OCI-LY1 (cell line): ENCODE data around the gene KIF25.

Experiments
- H2AFZ ChIP-seq: fragments of 200-600 bp; sonication (generic), shearing (Covaris generic); 2 replicates; pipeline ENCODE4 v1.6.0; 2014; ENCODE audit warnings: antibody characterized with exemption, mild to moderate bottlenecking, low read length
- H3F3A ChIP-seq: fragments of 200-600 bp; sonication (generic), shearing (Covaris generic); 2 replicates; pipeline ENCODE4 v1.6.0; 2014; ENCODE audit warnings: mild to moderate bottlenecking, antibody characterized with exemption, low read length, moderate library complexity; ENCODE audit not compliant: insufficient read depth
- H3K27ac ChIP-seq: fragments of 200-600 bp; sonication (generic); 2 replicates; pipeline ENCODE4 v1.5.1; 2014; ENCODE audit warnings: low read length, mixed run types, mild to moderate bottlenecking, low read depth; ENCODE audit not compliant: poor library complexity, severe bottlenecking
- H3K27me3 ChIP-seq: fragments of 200-600 bp; sonication (generic); 2 replicates; pipeline ENCODE4 v1.6.0; 2014; ENCODE audit warnings: antibody characterized with exemption, mild to moderate bottlenecking, low read length, moderate library complexity; ENCODE audit not compliant: insufficient read depth
- H3K36me3 ChIP-seq: fragments of 200-600 bp; sonication (generic); 2 replicates; pipeline ENCODE4 v1.6.1; 2014; ENCODE audit warnings: mild to moderate bottlenecking, antibody characterized with exemption, low read length, moderate library complexity, mixed read lengths; ENCODE audit not compliant: insufficient read depth
- H3K4me1 ChIP-seq: fragments of 200-600 bp; sonication (generic); 2 replicates; pipeline ENCODE4 v1.5.1; 2014; ENCODE audit warnings: mild to moderate bottlenecking, low read length, moderate library complexity; ENCODE audit not compliant: insufficient read depth, severe bottlenecking
- H3K4me2 ChIP-seq: fragments of 200-600 bp; sonication (generic), shearing (Covaris generic); 2 replicates; pipeline ENCODE4 v1.6.1; 2014; ENCODE audit warnings: low read length
- H3K4me3 ChIP-seq: fragments of 200-600 bp; sonication (generic); 2 replicates; pipeline ENCODE4 v1.5.1; 2014; ENCODE audit warnings: low read length, low read depth, mild to moderate bottlenecking, mixed read lengths; ENCODE audit not compliant: poor library complexity, severe bottlenecking
- H3K79me2 ChIP-seq: fragments of 200-600 bp; shearing (Covaris generic); 2 replicates; pipeline ENCODE4 v1.6.1; 2016; ENCODE audit warnings: mixed run types, low read length, mixed read lengths; ENCODE audit not compliant: insufficient read depth
- H3K9ac ChIP-seq: fragments of 200-600 bp; sonication (generic), shearing (Covaris generic); 2 replicates; pipeline ENCODE4 v1.6.1; 2014; ENCODE audit warnings: mild to moderate bottlenecking, low read length, mixed read lengths
- H3K9me2 ChIP-seq: fragments of 200-600 bp; sonication (generic), shearing (Covaris generic); 2 replicates; pipeline ENCODE4 v1.6.1; 2014; ENCODE audit warnings: low read depth, mild to moderate bottlenecking, low read length, mixed read lengths
- H3K9me3 ChIP-seq: fragments of 200-600 bp; shearing (Covaris generic); 2 replicates; pipeline ENCODE4 v1.6.1; 2014; ENCODE audit warnings: low read length, mixed read lengths
- H4K20me1 ChIP-seq: fragments of 200-600 bp; sonication (generic), shearing (Covaris generic); 2 replicates; pipeline ENCODE4 v1.6.0; 2016; ENCODE audit warnings: mild to moderate bottlenecking, low read length; ENCODE audit not compliant: insufficient read depth
- EZH2 ChIP-seq: fragments of 200-600 bp; sonication (generic), shearing (Covaris generic); IDR thresholded peaks from 2 replicates; pipeline ENCODE4 v1.8.0; 2017; ENCODE audit warnings: borderline replicate concordance, mixed run types, mild to moderate bottlenecking, antibody characterized with exemption, low read length, moderate library complexity, mixed read lengths
- TF ChIP-seq, protein P1 (sequence below): fragments of 200-600 bp; sonication (generic), shearing (Covaris generic); IDR thresholded peaks from 2 replicates; pipeline ENCODE4 v1.5.1; 2017; ENCODE audit warnings: mild to moderate bottlenecking, antibody characterized with exemption, low read length, moderate library complexity, mixed read lengths

The KIF25 gene

DNA sequence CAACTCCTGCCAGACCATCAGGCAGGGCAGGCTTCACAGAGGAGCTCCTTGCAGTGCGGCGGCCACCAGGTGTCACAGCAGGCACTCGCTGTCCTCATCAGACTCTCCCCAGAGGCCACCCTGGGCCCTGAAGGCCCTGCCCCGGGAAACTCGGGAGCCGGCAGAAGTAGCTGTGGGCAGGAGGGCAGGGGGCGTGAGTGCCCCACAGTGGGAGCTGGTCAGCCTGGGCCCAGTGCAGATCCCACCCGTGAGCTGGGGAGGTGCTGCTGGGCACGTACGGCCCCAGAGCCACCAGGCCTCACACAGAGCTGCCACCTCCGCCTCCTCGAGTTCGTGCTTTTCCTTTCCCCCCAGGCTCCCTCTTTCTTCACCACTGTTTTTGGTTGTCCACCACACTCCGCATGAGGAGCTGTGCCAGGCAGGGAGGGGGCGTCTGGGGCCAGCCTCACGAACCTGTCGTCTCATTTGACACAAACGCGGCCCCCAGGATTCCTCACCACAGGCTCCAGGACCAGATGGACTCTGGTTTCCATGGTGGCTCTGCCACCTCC, 47.7 kb downstream of the KIF25 start:
- H3F3A ChIP-seq: no peaks in the 10 kb centered on the region
- no peak overlapping the region for H3K4me3 ChIP-seq
- no peaks in the 10 kb centered on the region for H3K9me3 ChIP-seq
- H3K27me3 ChIP-seq: no peaks in the 10 kb centered on the region; the same call in 1 of the 2 replicates
- H3K4me2 ChIP-seq: no peak overlapping the region
- H3K9me2 ChIP-seq: no peaks in the 10 kb centered on the region
- H3K9ac ChIP-seq: no peak overlapping the region
- no peak overlapping the region for H3K27ac ChIP-seq
- H3K4me1 ChIP-seq: no peaks in the 10 kb centered on the region
- no peaks in the 10 kb centered on the region for H3K79me2 ChIP-seq
- no peak overlapping the region for H2AFZ ChIP-seq
- H4K20me1 ChIP-seq: no peaks in the 10 kb centered on the region
- no peak for TF ChIP-seq EZH2
- H3K36me3 ChIP-seq: no peaks in the 10 kb centered on the region

DNA sequence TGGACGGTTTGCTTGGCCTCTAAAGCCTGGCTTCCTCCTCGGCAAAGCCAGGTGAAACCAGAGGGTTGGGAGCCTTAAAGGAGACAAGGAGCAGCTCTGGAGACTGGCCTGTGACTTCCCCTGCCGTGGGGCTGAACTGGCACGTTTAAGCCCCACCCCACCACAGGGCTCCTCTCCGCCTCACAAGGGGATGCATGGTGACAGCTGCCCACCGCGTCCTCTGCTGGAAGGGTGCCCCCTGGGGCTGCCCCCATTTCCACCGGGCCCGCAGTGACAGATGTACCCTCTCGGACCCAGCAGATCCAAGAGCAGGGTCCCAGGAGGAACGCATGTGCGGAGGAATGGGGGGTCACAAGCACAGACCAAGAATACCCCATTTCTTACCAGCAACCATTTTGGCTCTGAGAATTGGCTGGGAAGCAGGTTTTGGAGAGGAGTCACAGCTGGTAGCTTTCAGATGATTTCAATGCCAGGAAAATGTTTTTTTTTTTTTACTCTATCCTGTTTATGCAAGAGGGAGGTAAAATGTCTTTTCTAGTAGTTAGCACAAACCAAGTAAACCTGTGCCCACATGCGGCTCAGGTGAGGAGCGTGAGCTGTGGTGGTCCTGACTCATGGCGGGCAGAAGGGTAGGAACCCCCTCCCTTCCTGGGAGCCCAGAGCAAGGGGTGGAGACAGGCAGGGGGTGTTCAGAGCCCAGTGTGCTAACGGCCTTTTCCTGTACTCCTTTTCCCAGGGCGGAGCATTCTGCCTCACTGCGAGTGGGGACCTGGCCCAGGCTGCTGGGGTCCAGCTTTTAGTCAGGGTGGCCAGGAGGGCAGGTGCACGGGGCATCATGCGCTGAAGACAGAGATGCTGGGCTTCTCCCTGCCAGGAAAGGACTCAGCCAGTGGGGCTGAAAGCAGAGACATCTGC, 48.5 kb downstream of the KIF25 start:
- no peaks in the 10 kb centered on the region for H3K79me2 ChIP-seq
- H3F3A ChIP-seq: no peaks in the 10 kb centered on the region
- H3K4me3 ChIP-seq: no peak overlapping the region
- H3K9me3 ChIP-seq: no peaks in the 10 kb centered on the region
- no peak overlapping the region for H3K4me2 ChIP-seq
- no peak overlapping the region for H3K27ac ChIP-seq
- no peaks in the 10 kb centered on the region for H3K9me2 ChIP-seq
- H3K36me3 ChIP-seq: no peaks in the 10 kb centered on the region
- H3K9ac ChIP-seq: no peak overlapping the region
- H3K4me1 ChIP-seq: no peaks in the 10 kb centered on the region
- no peak overlapping the region for H2AFZ ChIP-seq
- H3K27me3 ChIP-seq: no peaks in the 10 kb centered on the region; the same call in 1 of the 2 replicates
- no peaks in the 10 kb centered on the region for H4K20me1 ChIP-seq
- TF ChIP-seq, protein P1, sequence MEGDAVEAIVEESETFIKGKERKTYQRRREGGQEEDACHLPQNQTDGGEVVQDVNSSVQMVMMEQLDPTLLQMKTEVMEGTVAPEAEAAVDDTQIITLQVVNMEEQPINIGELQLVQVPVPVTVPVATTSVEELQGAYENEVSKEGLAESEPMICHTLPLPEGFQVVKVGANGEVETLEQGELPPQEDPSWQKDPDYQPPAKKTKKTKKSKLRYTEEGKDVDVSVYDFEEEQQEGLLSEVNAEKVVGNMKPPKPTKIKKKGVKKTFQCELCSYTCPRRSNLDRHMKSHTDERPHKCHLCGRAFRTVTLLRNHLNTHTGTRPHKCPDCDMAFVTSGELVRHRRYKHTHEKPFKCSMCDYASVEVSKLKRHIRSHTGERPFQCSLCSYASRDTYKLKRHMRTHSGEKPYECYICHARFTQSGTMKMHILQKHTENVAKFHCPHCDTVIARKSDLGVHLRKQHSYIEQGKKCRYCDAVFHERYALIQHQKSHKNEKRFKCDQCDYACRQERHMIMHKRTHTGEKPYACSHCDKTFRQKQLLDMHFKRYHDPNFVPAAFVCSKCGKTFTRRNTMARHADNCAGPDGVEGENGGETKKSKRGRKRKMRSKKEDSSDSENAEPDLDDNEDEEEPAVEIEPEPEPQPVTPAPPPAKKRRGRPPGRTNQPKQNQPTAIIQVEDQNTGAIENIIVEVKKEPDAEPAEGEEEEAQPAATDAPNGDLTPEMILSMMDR: no peak
- no peak for TF ChIP-seq EZH2

DNA sequence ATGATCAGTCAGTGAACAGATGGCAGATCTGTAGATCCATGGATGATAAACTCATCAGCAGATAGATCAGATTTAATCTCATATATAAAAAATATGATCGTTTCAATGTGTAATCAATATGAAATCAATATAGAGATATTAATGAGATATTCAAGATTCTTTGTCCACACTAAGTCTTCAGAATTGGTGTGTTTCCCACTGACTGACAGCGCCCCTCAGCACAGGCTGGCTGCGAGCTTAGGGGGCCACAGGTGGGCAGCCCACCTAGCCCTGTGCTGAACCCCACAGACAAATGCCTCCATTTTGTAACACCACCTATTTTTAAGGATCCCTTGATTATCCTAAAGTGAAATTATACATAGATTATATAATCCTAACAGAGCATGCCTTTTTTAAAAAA, 49.2 kb downstream of the KIF25 start:
- H3K9me3 ChIP-seq: no peaks in the 10 kb centered on the region
- no peaks in the 10 kb centered on the region; the same call in 1 of the 2 replicates for H3K27me3 ChIP-seq
- TF ChIP-seq, protein P1: no peak
- TF ChIP-seq EZH2: no peak

More for the DNA sequence above, 49.2 kb downstream of the KIF25 start:
- no peaks in the 10 kb centered on the region for H3K79me2 ChIP-seq
- no peaks in the 10 kb centered on the region for H3F3A ChIP-seq
- H3K27ac ChIP-seq: no peak overlapping the region
- H3K4me2 ChIP-seq: no peak overlapping the region
- no peak overlapping the region for H3K4me3 ChIP-seq
- H3K9ac ChIP-seq: no peak overlapping the region
- H2AFZ ChIP-seq: no peak overlapping the region
- no peaks in the 10 kb centered on the region for H3K9me2 ChIP-seq
- H3K4me1 ChIP-seq: no peaks in the 10 kb centered on the region
- no peaks in the 10 kb centered on the region for H4K20me1 ChIP-seq
- no peaks in the 10 kb centered on the region for H3K36me3 ChIP-seq
